Gastrocnemius medialis (tissue), 4 donors: Measurements from ENCODE around the gene ATOX1.

Experiments used
- CTCF ChIP-seq, 5 experiments: fragments of 450-650 bp in 3 of 5; fragments of 200-600 bp in 2 of 5; sonication (generic) in 2 of 5; IDR thresholded peaks in 4 of 5; conservative IDR thresholded peaks in 1 of 5; 1 replicate in 4 of 5; 2 replicates in 1 of 5; pipeline ENCODE4 v1.5.1; 2016 to 2019; ENCODE audit warnings: antibody characterized with exemption in 5 of 5, mild to moderate bottlenecking in 3 of 5, moderate library complexity in 3 of 5
- POLR2A ChIP-seq, 2 donors: fragments of 450-650 bp; IDR thresholded peaks; one replicate each; pipeline ENCODE4 v1.6.1; 2017; ENCODE audit warnings: antibody characterized with exemption in 2 of 2, mild to moderate bottlenecking in 2 of 2, moderate library complexity in 2 of 2

- TF ChIP-seq CTCF (IDR thresholded peaks at IDR 0.05 in 4 of 5, conservative IDR thresholded peaks at IDR 0.05 in 1 of 5) (no peak), POLR2A (IDR thresholded peaks at IDR 0.05) (no peak)
Measured at GRCh38 chr5:151699071-151699901, 59.1 kb downstream of the ATOX1 start.
